Rectal smooth muscle tissue (tissue), 1 donor: ENCODE measurements around the gene DPP7.

Experiments used
- H3K27ac ChIP-seq: one replicate; pipeline ENCODE4 v1.7.0; 2013; ENCODE audit warnings: low read depth, low read length, inconsistent platforms
- H3K27me3 ChIP-seq: one replicate; pipeline ENCODE4 v1.7.0; 2013; ENCODE audit warnings: low read length; ENCODE audit not compliant: control insufficient read depth, insufficient read depth
- H3K36me3 ChIP-seq: one replicate; pipeline ENCODE4 v1.7.0; 2013; ENCODE audit warnings: low read length; ENCODE audit not compliant: control insufficient read depth, insufficient read depth
- H3K4me1 ChIP-seq: one replicate; pipeline ENCODE4 v1.7.0; 2013; ENCODE audit warnings: low read length; ENCODE audit not compliant: control insufficient read depth, insufficient read depth
- H3K4me3 ChIP-seq: one replicate; pipeline ENCODE4 v1.7.0; 2013; ENCODE audit warnings: low read length
- H3K9ac ChIP-seq: one replicate; pipeline ENCODE4 v1.7.0; 2013; ENCODE audit warnings: low read length

Gene DPP7

DNA sequence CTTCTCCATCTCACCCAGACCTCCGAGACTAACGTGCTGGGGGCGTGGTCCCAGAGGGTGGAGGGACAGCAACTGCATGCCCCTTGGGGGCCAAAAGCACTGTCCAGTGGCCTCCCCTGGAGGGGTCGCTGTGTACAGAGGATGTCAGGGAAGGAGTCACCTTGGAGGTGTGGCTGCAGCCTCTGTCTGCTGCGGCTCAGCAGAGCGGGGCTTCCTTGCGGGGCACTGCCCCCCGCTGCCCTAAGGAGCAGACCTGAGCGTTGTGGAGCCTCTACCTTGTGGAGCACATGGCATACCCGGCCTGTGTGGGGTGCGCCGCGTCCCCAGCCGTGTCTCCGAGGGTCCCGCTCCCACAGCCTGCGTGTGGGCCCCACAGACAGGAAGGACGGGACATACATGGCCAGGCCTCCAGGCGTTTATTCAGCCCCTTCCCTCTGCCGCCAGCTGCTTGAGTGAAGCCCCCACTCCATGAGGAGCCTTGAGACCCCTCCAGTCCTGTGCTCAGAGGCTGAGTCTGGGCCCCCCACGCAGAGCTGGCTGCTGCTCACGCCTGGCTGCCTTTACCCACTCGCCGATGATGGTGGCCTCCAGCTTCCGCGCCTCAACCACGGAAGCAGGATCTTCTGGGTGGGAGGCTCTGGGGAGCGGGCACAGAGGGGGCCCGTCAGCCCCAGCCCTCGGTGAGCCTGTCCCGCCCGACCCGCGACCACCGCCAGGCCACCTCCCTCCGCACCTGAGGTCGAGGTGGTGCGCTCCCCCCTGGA, 4.2 kb downstream of the DPP7 start:
- H3K4me3 ChIP-seq: no peak overlapping the region
- H3K36me3 ChIP-seq: peaks cover 16% of the 10 kb centered on the region
- no peaks in the 10 kb centered on the region for H3K27me3 ChIP-seq
- no peak overlapping the region for H3K9ac ChIP-seq
- H3K27ac ChIP-seq: no peak overlapping the region
- H3K4me1 ChIP-seq: peaks cover 3% of the 10 kb centered on the region

DNA sequence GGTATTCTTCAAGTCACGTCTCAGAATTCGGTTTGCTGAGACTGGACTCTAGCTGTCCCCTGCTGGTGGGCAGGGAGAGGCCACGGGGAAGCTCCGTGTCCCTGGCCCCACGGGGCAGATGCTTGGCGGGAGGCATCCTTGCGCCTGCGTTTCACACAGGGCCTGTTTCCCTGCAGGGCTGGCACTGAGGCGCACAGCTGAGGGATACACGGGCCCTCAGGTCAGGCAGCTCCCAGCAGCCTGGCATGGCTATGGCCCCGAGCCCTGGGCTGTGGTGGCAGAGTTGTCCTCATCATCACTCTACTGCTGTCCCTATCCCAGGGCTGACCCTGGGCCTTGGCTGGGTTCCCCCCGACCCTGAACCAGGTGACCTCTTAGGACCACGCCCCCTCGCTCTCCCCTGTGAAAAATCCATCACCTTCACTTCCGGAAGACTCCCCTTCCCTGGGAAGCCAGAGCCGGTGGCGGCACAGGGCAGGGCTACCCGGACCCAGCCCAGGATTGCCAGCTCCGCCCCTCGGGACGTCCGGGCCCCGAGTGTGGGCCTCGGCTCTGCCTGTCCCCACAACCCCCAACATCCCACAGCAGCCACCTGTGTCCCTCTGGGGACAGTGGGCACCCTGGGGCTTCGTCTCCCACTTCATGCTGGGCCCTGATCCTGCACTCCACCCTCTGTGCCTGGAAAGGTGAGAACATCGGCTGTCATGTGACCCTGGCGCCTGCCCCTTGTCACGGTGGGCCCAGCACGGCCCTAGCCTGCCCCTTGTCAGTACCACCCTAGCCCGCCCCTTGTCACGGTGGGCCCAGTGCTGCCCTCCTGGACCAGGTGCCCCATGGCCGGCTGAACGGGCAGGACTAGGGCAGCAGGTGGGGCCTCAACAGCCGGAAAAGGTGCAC, 5.0 kb downstream of the DPP7 start:
- Histone ChIP-seq H3K36me3 (peaks cover 19% of the 10 kb centered on the region), H3K27ac (no peak overlapping the region), H3K27me3 (no peaks in the 10 kb centered on the region), H3K4me3 (no peak overlapping the region), H3K4me1 (no peaks in the 10 kb centered on the region), H3K9ac (no peak overlapping the region)

DNA sequence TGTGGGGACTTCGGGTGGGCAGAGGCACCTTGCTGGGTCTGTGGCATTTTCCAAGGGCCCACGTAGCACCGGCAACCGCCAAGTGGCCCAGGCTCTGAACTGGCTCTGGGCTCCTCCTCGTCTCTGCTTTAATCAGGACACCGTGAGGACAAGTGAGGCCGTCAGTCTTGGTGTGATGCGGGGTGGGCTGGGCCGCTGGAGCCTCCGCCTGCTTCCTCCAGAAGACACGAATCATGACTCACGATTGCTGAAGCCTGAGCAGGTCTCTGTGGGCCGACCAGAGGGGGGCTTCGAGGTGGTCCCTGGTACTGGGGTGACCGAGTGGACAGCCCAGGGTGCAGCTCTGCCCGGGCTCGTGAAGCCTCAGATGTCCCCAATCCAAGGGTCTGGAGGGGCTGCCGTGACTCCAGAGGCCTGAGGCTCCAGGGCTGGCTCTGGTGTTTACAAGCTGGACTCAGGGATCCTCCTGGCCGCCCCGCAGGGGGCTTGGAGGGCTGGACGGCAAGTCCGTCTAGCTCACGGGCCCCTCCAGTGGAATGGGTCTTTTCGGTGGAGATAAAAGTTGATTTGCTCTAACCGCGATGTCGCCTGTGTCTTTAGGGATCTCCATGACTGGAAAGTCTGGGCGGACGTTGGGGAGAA, 5.8 kb downstream of the DPP7 start:
- Histone ChIP-seq H3K36me3 (peaks cover 25% of the 10 kb centered on the region), H3K27ac (no peak overlapping the region), H3K27me3 (no peaks in the 10 kb centered on the region), H3K4me3 (no peak overlapping the region), H3K4me1 (no peaks in the 10 kb centered on the region), H3K9ac (no peak overlapping the region)

DNA sequence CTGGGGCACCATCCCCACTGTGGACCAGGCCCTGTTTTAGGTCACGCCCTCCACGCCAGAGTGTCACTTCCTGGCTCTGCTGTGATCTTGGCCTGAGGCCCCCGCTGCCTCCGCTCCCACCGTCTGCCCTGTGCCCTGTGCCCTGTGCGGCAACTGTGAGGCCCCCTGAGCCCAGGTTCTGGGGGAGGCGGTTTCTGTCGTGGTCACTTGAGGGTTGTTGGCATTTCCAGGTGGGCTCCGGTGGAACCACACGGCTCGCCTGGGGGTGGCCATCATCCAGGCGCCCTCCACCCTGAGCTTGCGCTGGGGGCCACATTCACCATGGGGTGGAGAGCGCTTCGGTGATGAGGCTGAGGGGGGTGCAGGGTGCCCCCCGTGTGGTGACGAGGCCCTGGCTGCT, 6.6 kb downstream of the DPP7 start:
- H3K36me3 ChIP-seq: peaks cover 32% of the 10 kb centered on the region
- H3K27ac ChIP-seq: no peak overlapping the region
- no peaks in the 10 kb centered on the region for H3K4me1 ChIP-seq
- no peaks in the 10 kb centered on the region for H3K27me3 ChIP-seq
- H3K4me3 ChIP-seq: no peak overlapping the region
- no peak overlapping the region for H3K9ac ChIP-seq

DNA sequence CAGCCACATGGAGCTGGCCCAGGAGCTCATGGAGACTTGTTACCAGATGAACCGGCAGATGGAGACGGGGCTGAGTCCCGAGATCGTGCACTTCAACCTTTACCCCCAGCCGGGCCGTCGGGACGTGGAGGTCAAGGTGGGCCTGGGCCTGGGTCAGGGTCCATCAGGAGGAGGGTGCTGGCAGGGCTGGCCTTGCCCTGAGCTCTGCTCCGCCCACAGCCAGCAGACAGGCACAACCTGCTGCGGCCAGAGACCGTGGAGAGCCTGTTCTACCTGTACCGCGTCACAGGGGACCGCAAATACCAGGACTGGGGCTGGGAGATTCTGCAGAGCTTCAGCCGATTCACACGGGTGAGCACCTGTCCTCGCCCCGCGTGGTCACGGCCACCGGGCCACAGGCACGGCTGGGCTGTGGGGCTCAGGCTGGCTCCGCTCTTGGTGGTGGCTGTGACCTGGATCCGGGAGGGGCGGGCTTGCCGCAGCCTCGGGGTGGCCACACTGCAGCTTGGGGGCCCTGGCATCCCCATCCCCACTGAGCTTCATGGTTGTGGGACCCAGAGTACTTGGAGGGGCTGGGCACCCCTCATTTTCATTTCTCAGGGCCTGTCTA, 7.1 kb downstream of the DPP7 start:
- H3K9ac ChIP-seq: no peak overlapping the region
- H3K36me3 ChIP-seq: peaks cover 38% of the 10 kb centered on the region
- H3K4me3 ChIP-seq: no peak overlapping the region
- H3K27ac ChIP-seq: no peak overlapping the region
- H3K4me1 ChIP-seq: no peaks in the 10 kb centered on the region
- no peaks in the 10 kb centered on the region for H3K27me3 ChIP-seq

DNA sequence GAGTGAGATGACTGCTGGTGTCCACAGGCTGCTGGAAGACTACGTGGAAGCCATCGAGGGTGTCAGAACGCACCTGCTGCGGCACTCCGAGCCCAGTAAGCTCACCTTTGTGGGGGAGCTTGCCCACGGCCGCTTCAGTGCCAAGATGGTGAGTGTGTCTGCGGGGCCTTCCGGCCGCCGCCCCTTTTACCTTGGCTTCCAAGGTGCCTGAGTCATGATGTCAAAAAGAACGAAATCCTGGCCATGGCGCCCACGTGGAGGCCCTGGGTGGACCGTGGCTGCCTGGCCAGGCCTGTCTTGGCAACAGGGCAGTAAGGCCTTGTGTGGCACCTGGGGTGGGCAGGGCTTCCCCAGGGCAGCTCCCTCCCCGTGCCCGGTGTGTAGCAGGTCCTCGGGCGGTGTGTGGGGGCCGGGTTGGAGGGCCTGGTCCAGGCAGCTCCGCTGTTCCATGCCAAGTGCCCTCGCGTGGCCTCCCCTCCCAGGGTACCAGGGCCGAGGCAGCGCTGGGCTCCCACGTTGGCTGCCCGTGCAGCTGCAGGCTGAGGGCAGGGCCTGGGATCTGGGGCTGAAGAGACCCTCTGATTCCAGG, 7.8 kb downstream of the DPP7 start:
- Histone ChIP-seq H3K27ac (no peak overlapping the region), H3K9ac (no peak overlapping the region), H3K27me3 (no peaks in the 10 kb centered on the region), H3K36me3 (peaks cover 45% of the 10 kb centered on the region), H3K4me1 (no peaks in the 10 kb centered on the region), H3K4me3 (no peak overlapping the region)

DNA sequence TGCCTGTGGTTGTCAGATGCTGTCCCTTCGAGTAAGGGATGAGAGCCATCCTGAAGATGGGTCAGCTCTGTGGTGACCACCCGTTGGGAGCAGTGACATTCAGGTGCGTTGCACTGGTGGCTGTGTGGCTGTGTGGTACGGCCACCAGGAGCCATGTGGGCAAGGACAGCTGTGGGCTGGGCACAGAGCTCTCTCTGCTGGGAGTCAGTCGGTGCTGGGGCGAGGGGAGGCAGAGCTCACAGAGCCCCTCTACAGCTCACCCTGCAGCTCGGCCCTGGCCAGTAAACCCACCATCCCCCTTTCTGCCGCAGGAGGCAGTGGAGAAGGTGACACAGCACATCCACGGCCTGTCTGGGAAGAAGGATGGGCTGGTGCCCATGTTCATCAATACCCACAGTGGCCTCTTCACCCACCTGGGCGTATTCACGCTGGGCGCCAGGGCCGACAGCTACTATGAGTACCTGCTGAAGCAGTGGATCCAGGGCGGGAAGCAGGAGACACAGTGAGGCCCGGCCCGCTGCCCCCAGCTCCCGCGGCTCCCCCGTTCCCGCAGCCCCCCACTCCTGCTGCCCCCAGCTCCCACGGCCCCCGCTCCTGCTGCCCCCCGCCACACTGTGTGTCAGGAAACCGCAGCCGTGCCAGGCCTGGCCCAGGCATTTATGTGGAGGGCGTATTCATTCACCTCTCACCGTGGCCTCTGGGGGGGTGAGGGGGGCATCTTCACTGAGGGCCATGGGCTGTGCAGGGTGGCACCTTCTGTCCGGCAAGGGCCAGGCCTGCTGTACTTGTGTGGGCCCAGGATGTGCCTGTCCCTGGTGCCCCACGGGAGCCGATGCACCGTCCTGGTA, 8.5 kb downstream of the DPP7 start:
- H3K4me1 ChIP-seq: no peaks in the 10 kb centered on the region
- no peak overlapping the region for H3K9ac ChIP-seq
- no peak overlapping the region for H3K27ac ChIP-seq
- H3K27me3 ChIP-seq: no peaks in the 10 kb centered on the region
- H3K4me3 ChIP-seq: no peak overlapping the region
- H3K36me3 ChIP-seq: peaks cover 52% of the 10 kb centered on the region

DNA sequence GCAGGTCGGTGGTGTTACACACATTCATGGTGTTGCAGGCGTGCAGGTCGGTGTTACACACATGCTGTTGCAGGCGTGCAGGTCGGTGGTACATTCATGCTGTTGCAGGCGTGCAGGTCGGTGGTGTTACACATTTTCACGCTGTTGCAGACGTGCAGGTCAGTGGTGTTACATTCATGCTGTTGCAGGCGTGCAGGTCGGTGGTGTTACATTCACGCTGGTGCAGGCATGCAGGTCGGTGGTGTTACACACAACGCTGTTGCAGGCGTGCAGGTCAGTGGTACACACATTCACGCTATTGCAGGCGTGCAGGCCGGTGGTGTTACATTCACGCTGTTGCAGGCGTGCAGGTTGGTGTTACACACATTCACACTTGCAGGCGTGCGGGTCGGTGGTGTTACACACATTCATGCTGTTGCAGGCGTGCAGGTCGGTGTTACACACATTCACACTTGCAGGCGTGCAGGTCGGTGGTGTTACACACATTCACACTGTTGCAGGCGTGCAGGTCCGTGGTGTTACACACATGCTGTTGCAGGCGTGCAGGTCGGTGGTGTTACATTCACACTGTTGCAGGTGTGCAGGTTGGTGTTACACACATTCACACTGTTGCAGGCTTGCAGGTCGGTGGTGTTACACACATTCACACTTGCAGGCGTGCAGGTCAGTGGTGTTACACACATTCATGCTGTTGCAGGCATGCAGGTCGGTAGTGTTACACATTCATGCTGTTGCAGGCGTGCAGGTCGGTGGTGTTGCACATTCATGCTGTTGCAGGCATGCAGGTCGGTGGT, 11.1 kb downstream of the DPP7 start:
- no peak overlapping the region for H3K4me3 ChIP-seq
- H3K36me3 ChIP-seq: peaks cover 62% of the 10 kb centered on the region
- no peaks in the 10 kb centered on the region for H3K27me3 ChIP-seq
- H3K27ac ChIP-seq: no peak overlapping the region
- H3K9ac ChIP-seq: no peak overlapping the region
- H3K4me1 ChIP-seq: no peaks in the 10 kb centered on the region

DNA sequence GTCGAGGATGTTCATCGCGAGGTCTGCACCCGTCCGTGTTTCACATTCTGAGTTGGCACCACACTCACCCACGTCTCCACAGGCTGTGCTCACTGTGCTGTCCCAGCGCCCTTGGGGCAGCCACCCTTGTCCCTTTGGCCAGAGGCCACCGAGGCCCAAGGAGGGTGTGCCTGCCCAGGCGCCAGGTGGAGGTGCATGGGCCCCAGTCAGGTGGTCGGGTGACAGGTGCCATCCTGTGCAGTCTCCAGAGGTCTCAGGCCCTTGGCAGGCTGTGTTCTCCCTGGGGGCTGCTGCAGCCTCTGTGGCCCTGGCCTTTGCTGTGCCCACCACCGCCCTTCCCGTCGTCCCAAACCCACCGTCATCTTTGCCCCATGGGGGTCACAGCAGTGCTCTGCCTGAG, 15.3 kb downstream of the DPP7 start:
- Histone ChIP-seq H3K4me3 (no peak overlapping the region), H3K9ac (no peak overlapping the region), H3K27me3 (no peaks in the 10 kb centered on the region), H3K36me3 (peaks cover 53% of the 10 kb centered on the region), H3K27ac (no peak overlapping the region), H3K4me1 (no peaks in the 10 kb centered on the region)

DNA sequence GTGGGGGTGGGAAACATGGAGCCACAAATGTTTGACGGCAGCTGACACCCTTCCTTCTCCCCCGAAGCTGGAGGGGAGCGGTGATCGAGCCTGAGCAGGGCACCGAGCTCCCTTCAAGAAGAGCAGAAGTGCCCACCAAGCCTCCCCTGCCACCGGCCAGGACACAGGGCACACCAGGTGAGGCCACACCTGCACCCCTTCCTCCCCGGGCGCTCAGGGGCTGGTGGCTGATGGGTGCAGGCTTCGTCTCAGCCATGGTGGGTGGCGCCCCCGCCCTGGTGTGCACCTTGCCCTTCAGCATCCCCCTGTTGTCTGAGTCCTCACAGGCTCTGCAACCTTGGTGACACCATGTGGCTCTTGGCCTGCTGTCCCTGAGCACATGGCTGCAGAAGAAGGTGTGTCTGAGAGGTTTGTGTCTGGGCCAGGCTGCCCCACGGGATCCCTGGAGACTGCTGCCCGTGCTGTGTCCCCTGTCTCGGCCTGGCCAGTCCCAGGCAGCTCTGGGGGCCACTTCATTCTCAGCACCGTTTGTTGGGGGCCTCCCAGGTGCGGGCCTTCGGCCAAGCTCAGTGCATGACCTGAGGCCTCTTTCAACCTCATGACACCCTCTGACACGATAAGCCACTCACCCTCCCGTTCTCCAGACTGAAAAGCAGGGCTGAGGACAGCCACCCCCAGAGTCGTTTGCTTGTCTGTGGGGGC, 16.6 kb downstream of the DPP7 start:
- H3K9ac ChIP-seq: no peak overlapping the region
- no peaks in the 10 kb centered on the region for H3K27me3 ChIP-seq
- H3K36me3 ChIP-seq: peaks cover 44% of the 10 kb centered on the region
- no peaks in the 10 kb centered on the region for H3K4me1 ChIP-seq
- H3K27ac ChIP-seq: no peak overlapping the region
- H3K4me3 ChIP-seq: no peak overlapping the region
